Measurements from ENCODE around the gene DNAJC15. TPM values are rescaled to one million over a fixed set of nuclear protein-coding genes. Genes with fewer than 3 reads are reported as not detected.
"Not testable (repeated sequence)": the region's sequence is repeated elsewhere in the genome, so short reads cannot be mapped to it uniquely, and the experiment has no call there.

The DNAJC15 gene
- total and polyA plus RNA-seq, 2 experiments from 2014 or later = 1.0 to 5.2 TPM

- no peaks in the 10 kb centered on the region for H3K27me3 ChIP-seq
- DNase-seq (ENCODE audit: low read depth in 1 of 2, low spot score in 1 of 2) = no peak
- H3K27ac ChIP-seq = no peak overlapping the region
- no peak overlapping the region for H3K4me3 ChIP-seq
- no peaks in the 10 kb centered on the region for H3K4me1 ChIP-seq (ENCODE audit: low read depth)
- no peaks in the 10 kb centered on the region for H3K9me3 ChIP-seq (ENCODE audit: low read depth)
- no peak for TF ChIP-seq CTCF (IDR thresholded peaks at IDR 0.05; ENCODE audit: low read depth, low read length)
- H3K36me3 ChIP-seq = no peaks in the 10 kb centered on the region
These were observed 16.6 kb downstream of the DNAJC15 start for GRCh38 chr13:43039966-43040365.

DNA sequence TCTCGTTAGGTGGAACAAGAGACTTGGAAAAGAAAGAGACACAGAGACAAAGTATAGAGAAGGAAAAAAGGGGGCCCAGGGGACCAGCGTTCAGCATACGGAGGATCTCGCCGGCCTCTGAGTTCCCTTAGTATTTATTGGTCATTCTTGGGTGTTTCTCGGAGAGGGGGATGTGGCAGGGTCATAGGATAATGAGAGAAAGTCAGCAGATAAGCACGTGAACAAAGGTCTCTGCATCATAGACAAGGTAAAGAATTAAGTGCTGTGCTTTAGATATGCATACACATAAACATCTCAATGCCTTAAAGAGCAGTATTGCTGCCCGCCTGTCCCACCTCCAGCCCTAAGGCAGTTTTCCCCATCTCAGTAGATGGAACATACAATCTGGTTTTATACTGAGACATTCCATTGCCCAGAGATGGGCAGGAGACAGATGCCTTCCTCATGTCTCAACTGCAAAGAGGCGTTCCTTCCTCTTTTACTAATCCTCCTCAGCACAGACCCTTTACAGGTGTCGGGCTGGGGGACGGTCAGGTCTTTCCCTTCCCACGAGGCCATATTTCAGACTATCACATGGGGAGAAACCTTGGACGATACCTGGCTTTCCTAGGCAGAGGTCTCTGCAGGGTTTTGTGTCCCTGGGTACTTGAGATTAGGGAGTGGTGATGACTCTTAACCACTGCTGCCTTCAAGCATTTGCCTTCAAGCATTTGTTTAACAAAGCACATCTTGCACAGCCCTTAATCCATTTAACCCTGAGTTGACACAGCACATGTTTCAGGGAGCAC, 17.4 kb downstream of the DNAJC15 start:
- not testable (repeated sequence) for H3K27me3 ChIP-seq; H3K4me3 ChIP-seq; H3K4me1 ChIP-seq (ENCODE audit: low read depth); H3K36me3 ChIP-seq; H3K9me3 ChIP-seq (ENCODE audit: low read depth); H3K27ac ChIP-seq; DNase-seq (ENCODE audit: low read depth in 1 of 2, low spot score in 1 of 2)

- DNase-seq (ENCODE audit: low read depth in 1 of 2, low spot score in 1 of 2) = no peak
- no peaks in the 10 kb centered on the region for H3K36me3 ChIP-seq
- TF ChIP-seq CTCF (IDR thresholded peaks at IDR 0.05; ENCODE audit: low read depth, low read length) = no peak
- H3K27ac ChIP-seq = no peak overlapping the region
- no peaks in the 10 kb centered on the region for H3K27me3 ChIP-seq
- no peaks in the 10 kb centered on the region for H3K9me3 ChIP-seq (ENCODE audit: low read depth)
- H3K4me3 ChIP-seq = no peak overlapping the region
- H3K4me1 ChIP-seq (ENCODE audit: low read depth) = no peaks in the 10 kb centered on the region
These were observed 18.1 kb downstream of the DNAJC15 start for GRCh38 chr13:43041369-43041921.

GRCh38 chr13:43042410-43042921, 19.1 kb downstream of the DNAJC15 start:
- no peaks in the 10 kb centered on the region for H3K36me3 ChIP-seq

GRCh38 chr13:43044720-43045301, 21.4 kb downstream of the DNAJC15 start:
- Histone ChIP-seq H3K27ac (no peak overlapping the region), H3K4me3 (no peak overlapping the region), H3K27me3 (no peaks in the 10 kb centered on the region)

More at GRCh38 chr13:43042410-43042921, 19.1 kb downstream of the DNAJC15 start:
- no peaks in the 10 kb centered on the region for H3K27me3 ChIP-seq
- no peak overlapping the region for H3K27ac ChIP-seq
- no peak overlapping the region for H3K4me3 ChIP-seq
- H3K4me1 ChIP-seq (ENCODE audit: low read depth) = no peaks in the 10 kb centered on the region
- no peak for TF ChIP-seq CTCF (IDR thresholded peaks at IDR 0.05; ENCODE audit: low read depth, low read length)
- no peak for DNase-seq (ENCODE audit: low read depth in 1 of 2, low spot score in 1 of 2)
- H3K9me3 ChIP-seq (ENCODE audit: low read depth) = no peaks in the 10 kb centered on the region

GRCh38 chr13:43045302-43045773, 22.0 kb downstream of the DNAJC15 start:
- H3K36me3 ChIP-seq; H3K4me3 ChIP-seq; H3K27ac ChIP-seq; H3K4me1 ChIP-seq (ENCODE audit: low read depth); H3K9me3 ChIP-seq (ENCODE audit: low read depth); H3K27me3 ChIP-seq: not testable (repeated sequence)
- peak in 1 of 2 donors; percentile 63 for DNase-seq (ENCODE audit: low read depth in 1 of 2, low spot score in 1 of 2)

More at GRCh38 chr13:43044720-43045301, 21.4 kb downstream of the DNAJC15 start:
- Histone ChIP-seq H3K9me3 (ENCODE audit: low read depth) (no peaks in the 10 kb centered on the region), H3K4me1 (ENCODE audit: low read depth) (no peaks in the 10 kb centered on the region), H3K36me3 (no peaks in the 10 kb centered on the region)
- no peak for DNase-seq (ENCODE audit: low read depth in 1 of 2, low spot score in 1 of 2)
- TF ChIP-seq CTCF (IDR thresholded peaks at IDR 0.05; ENCODE audit: low read depth, low read length) = no peak

Measured in cardiac muscle cell (in vitro differentiated cells and primary cell).